ENCODE measurements around the gene OBP2B.
"Not testable (repeated sequence)": the region's sequence is repeated elsewhere in the genome, so short reads cannot be mapped to it uniquely, and the experiment has no call there.

- not testable (repeated sequence) for TF ChIP-seq CTCF (conservative IDR thresholded peaks at IDR 0.05 in 1 of 2, IDR thresholded peaks at IDR 0.05 in 1 of 2; ENCODE audit: low read depth in 1 of 2, low read length in 2 of 2); EZH2 (IDR thresholded peaks at IDR 0.05; ENCODE audit: low read length, missing control alignments)
Observed at GRCh38 chr9:133218049-133218975, 9.3 kb upstream of the OBP2B start.
